OCI-LY7 (cell line): ENCODE data around the gene SLC9C2. TPM values are rescaled to one million over a fixed set of nuclear protein-coding genes. Genes with fewer than 3 reads are reported as not detected.
"Not testable (repeated sequence)": the region's sequence is repeated elsewhere in the genome, so short reads cannot be mapped to it uniquely, and the experiment has no call there.

ENCODE experiments used
- BruUV-seq: library from RNA; stranded (reverse); fragments of 400-500 nt; replicated peaks from 2 replicates; lab custom pipeline; 2021; lab: Mats Ljungman, UMichigan
- CTCF ChIA-PET: fragments of 300-600 bp; sonication (Branson Sonifier 250); formaldehyde crosslinking; loops from one replicate; lab custom pipeline; 2022; ENCODE audit warnings: antibody characterized with exemption; ENCODE audit not compliant: unreplicated experiment; lab: Charles Lee
- POLR2A ChIA-PET: fragments of 300-600 bp; sonication (Branson Sonifier 250); formaldehyde crosslinking; loops from one replicate; lab custom pipeline; 2022; ENCODE audit warnings: antibody characterized with exemption; lab: Charles Lee
- DNase-seq: peaks from one replicate; pipeline ENCODE4 v3.0.0-alpha.2; 2015; ENCODE audit warnings: low spot score
- H2AFZ ChIP-seq: fragments of 200-600 bp; sonication (generic), shearing (Covaris generic); 2 replicates; pipeline ENCODE4 v1.6.1; 2014; ENCODE audit warnings: mild to moderate bottlenecking, antibody characterized with exemption, low read length, moderate library complexity
- H3K27ac ChIP-seq: fragments of 200-600 bp; sonication (generic); 2 replicates; pipeline ENCODE4 v1.5.1; 2014; ENCODE audit warnings: mixed run types, low read depth, mild to moderate bottlenecking, moderate library complexity, low read length, inconsistent platforms; ENCODE audit not compliant: poor library complexity, severe bottlenecking
- H3K36me3 ChIP-seq: fragments of 200-600 bp; sonication (generic); 2 replicates; pipeline ENCODE4 v1.6.1; 2014; ENCODE audit warnings: mild to moderate bottlenecking, antibody characterized with exemption, low read length, moderate library complexity, mixed read lengths; ENCODE audit not compliant: insufficient read depth
- H3K4me1 ChIP-seq: fragments of 200-600 bp; sonication (generic); 2 replicates; pipeline ENCODE4 v1.5.1; 2014; ENCODE audit warnings: mild to moderate bottlenecking, low read length; ENCODE audit not compliant: insufficient read depth, poor library complexity, severe bottlenecking
- H3K4me2 ChIP-seq: fragments of 200-600 bp; sonication (generic); 2 replicates; pipeline ENCODE4 v1.6.1; 2014; ENCODE audit warnings: mild to moderate bottlenecking, low read length
- H3K4me3 ChIP-seq: fragments of 200-600 bp; sonication (generic); 2 replicates; pipeline ENCODE4 v1.5.1; 2014; ENCODE audit warnings: mild to moderate bottlenecking, low read depth, low read length; ENCODE audit not compliant: poor library complexity, severe bottlenecking
- H3K79me2 ChIP-seq: fragments of 200-600 bp; sonication (generic); 2 replicates; pipeline ENCODE4 v1.6.1; 2016; ENCODE audit warnings: low read depth, mild to moderate bottlenecking, low read length, moderate library complexity, mixed read lengths; ENCODE audit not compliant: insufficient read depth
- H3K9me2 ChIP-seq: fragments of 200-600 bp; sonication (generic); 2 replicates; pipeline ENCODE4 v1.6.1; 2016; ENCODE audit warnings: mild to moderate bottlenecking, low read length, mixed read lengths; ENCODE audit not compliant: insufficient read depth
- H3K9me3 ChIP-seq: fragments of 200-600 bp; sonication (generic); 2 replicates; pipeline ENCODE4 v1.6.1; 2014; ENCODE audit warnings: mild to moderate bottlenecking, mixed run types, low read length, mixed read lengths
- H4K20me1 ChIP-seq: fragments of 200-600 bp; sonication (generic); 2 replicates; pipeline ENCODE4 v1.6.1; 2014; ENCODE audit warnings: mild to moderate bottlenecking, antibody characterized with exemption, low read length, moderate library complexity, mixed read lengths; ENCODE audit not compliant: insufficient read depth
- EZH2phosphoT487 ChIP-seq: fragments of 200-600 bp; sonication (generic); IDR thresholded peaks from 2 replicates; pipeline ENCODE4 v1.6.1; 2018; ENCODE audit warnings: low read depth, borderline replicate concordance, mild to moderate bottlenecking, mixed run types, antibody characterized with exemption, low read length, moderate library complexity, mixed read lengths
- intact Hi-C: fragments of 100-400 bp; cut with micrococcal nuclease; formaldehyde crosslinking; loops from one replicate; pipeline ENCODE4 v1.10.0; 2022; ENCODE audit not compliant: unreplicated experiment
- total RNA-seq, 2 experiments: library from RNA; depleted of rRNA in 1 of 2; stranded (reverse); fragments of >200 nt in 1 of 2; shearing (Covaris generic) in 1 of 2; gene quantifications; 2 replicates each; pipeline ENCODE4 v1.2.3, GENCODE V29; 2014 to 2022
- TF ChIP-seq, protein P1 (sequence below): fragments of 200-600 bp; sonication (generic); conservative IDR thresholded peaks from 2 replicates; pipeline ENCODE4 v1.5.1; 2014; ENCODE audit warnings: mild to moderate bottlenecking, antibody characterized with exemption, low read length, moderate library complexity, mixed read lengths

The SLC9C2 gene
- total RNA-seq, 2 experiments from 2014 or later = not detected

DNA sequence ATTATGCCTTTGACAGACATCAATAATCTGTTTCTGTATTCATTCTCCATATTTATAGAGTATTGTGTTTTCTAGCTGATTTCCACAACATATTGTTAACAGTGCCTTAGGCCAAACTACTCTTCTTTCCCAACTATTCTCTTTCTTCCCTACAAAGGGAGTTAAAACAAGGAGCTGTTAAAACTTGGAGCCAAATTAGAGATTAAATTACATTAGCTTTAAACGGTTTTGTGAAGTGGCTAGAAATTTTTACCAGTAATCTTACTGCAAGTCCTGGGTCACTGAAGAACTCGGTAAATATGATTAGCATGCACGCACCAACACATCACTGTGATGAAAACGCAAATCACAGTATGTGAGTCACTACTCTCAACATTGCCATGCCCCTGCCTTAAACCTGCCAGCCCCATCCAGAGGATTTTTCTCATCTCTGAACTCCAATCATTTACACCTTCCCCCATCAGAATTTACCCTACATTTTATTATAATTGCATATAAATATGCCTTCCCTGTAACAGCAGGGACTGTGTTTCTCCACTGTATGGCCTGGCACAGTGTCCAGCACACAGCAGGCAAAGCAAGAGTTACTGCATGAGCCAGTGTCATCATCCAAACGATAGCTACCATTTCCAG lies 127.2 kb downstream of the SLC9C2 start:
- H3K4me2 ChIP-seq = peak overlapping the region; percentile 99
- H4K20me1 ChIP-seq = peaks cover 14% of the 10 kb centered on the region; the same call in 1 of the 2 replicates
- H2AFZ ChIP-seq = peak overlapping the region; percentile 99; the same call in 1 of the 2 replicates
- peaks cover 35% of the 10 kb centered on the region for H3K79me2 ChIP-seq
- peaks cover 30% of the 10 kb centered on the region for H3K4me1 ChIP-seq
- TF ChIP-seq, protein P1, sequence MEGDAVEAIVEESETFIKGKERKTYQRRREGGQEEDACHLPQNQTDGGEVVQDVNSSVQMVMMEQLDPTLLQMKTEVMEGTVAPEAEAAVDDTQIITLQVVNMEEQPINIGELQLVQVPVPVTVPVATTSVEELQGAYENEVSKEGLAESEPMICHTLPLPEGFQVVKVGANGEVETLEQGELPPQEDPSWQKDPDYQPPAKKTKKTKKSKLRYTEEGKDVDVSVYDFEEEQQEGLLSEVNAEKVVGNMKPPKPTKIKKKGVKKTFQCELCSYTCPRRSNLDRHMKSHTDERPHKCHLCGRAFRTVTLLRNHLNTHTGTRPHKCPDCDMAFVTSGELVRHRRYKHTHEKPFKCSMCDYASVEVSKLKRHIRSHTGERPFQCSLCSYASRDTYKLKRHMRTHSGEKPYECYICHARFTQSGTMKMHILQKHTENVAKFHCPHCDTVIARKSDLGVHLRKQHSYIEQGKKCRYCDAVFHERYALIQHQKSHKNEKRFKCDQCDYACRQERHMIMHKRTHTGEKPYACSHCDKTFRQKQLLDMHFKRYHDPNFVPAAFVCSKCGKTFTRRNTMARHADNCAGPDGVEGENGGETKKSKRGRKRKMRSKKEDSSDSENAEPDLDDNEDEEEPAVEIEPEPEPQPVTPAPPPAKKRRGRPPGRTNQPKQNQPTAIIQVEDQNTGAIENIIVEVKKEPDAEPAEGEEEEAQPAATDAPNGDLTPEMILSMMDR = no peak
- TF ChIP-seq EZH2phosphoT487 = no peak
- peak; percentile 5 for DNase-seq
- CTCF ChIA-PET = interaction anchor here (0.6 kb wide), 1 partner anchor 207 kb away, joined by 5 read pairs; no protein-coding TSS in a partner anchor
- BruUV-seq = no TSS peak
- POLR2A ChIA-PET = interaction anchor here (0.7 to 2.2 kb wide), 8 partner anchors 10 to 1760 kb away, joined by 3 to 6 read pairs (median 3); partner anchors contain the start of genes KLHL20 and ZBTB37
- peaks cover 46% of the 10 kb centered on the region for H3K36me3 ChIP-seq
- H3K4me3 ChIP-seq = peak overlapping the region; percentile 99
- H3K9me3 ChIP-seq = peaks cover 11% of the 10 kb centered on the region; the same call in 1 of the 2 replicates
- H3K27ac ChIP-seq = no peak overlapping the region
- intact Hi-C loops = loop anchor here (2.0 to 5.0 kb wide), 2 partner anchors 45 to 392 kb away; partner anchors contain the start of genes GAS5 and ZBTB37
- H3K9me2 ChIP-seq = no peaks in the 10 kb centered on the region

DNA sequence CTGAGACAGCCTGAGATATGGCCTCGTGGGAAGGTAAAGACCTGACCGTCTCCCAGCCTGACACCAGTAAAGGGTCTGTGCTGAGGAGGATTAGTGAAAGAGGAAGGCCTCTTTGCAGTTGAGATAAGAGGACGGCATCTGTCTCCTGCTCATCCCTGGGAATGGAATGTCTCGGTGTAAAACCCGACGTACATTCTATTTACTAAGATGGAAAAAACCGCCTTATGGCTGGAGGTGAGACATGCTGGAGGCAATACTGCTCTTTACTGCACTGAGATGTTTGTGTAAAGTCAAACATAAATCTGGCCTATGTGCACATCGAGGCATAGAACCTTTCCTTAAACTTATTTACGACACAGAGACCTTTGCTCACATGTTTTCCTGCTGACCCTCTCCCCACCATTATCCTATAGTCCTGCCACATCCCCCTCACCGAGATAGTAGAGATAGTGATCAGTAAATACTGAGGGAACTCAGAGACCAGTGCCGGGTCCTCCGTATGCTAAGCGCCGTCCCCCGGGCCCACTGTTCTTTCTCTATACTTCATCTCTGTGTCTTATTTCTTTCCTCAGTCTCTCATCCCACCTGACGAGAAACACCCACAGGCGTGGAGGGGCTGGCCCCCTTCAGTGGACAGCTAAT lies 128.0 kb downstream of the SLC9C2 start:
- POLR2A ChIA-PET = interaction anchor here (1.1 to 2.2 kb wide), 5 partner anchors 12 to 393 kb away, joined by 3 to 6 read pairs (median 4); partner anchors contain the start of gene ZBTB37
- peak overlapping the region; percentile 99 for H3K4me2 ChIP-seq
- peaks cover 46% of the 10 kb centered on the region for H3K36me3 ChIP-seq
- intact Hi-C loops = loop anchor here (5.0 kb wide), 1 partner anchor 392 kb away; the partner anchor contains the start of genes GAS5 and ZBTB37
- H3K4me3 ChIP-seq = peak overlapping the region; percentile 99
- not testable (repeated sequence) for BruUV-seq, H2AFZ ChIP-seq, H3K9me2 ChIP-seq, DNase-seq, H3K27ac ChIP-seq
- peaks cover 19% of the 10 kb centered on the region; the same call in 1 of the 2 replicates for H3K9me3 ChIP-seq
- H3K4me1 ChIP-seq = peaks cover 30% of the 10 kb centered on the region
- H4K20me1 ChIP-seq = peaks cover 14% of the 10 kb centered on the region; the same call in 1 of the 2 replicates
- peaks cover 35% of the 10 kb centered on the region for H3K79me2 ChIP-seq
- CTCF ChIA-PET = interaction anchor here (0.6 kb wide), 1 partner anchor 208 kb away, joined by 5 read pairs; no protein-coding TSS in a partner anchor

DNA sequence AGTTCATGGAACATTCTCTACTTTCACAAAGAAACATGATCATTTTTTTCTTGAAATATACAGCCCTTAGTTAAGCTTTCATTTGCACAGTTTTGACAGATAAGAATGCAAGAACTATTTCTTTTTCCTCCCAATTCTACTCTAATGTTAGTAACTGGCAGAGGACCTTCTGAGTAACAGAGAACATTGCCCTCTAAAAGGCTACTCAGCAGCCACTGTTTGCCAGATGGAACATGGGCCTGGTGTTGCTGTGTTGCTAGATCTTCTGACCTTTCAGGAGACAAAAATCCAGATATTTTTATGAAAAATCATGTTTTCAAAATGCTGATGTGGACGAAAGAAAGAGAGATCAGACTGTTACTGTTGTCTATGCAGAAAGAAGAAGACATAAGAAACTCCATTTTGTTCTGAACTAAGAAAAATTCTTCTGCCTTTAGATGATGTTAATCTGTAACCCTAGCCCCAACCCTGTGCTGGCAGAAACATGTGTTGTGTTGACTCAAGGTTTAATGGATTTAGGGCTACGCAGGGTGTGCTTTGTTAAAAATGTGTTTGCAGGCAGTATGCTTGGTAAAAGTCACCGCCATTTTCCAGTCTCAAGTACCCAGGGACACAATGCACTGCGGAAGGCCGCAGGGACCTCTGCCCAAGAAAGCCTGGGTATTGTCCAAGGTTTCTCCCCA lies 128.6 kb downstream of the SLC9C2 start:
- no peak for TF ChIP-seq EZH2phosphoT487
- TF ChIP-seq, protein P1 = no peak
- no peak overlapping the region for H3K4me3 ChIP-seq
- BruUV-seq = no TSS peak
- H3K4me2 ChIP-seq = no peak overlapping the region
- peaks cover 31% of the 10 kb centered on the region for H3K79me2 ChIP-seq
- CTCF ChIA-PET = no interaction called here
- no peak for DNase-seq
- peaks cover 27% of the 10 kb centered on the region for H3K4me1 ChIP-seq
- H2AFZ ChIP-seq = no peak overlapping the region
- POLR2A ChIA-PET = interaction anchor here (0.7 kb wide), 1 partner anchor 462 kb away, joined by 3 read pairs; no protein-coding TSS in a partner anchor
- no peak overlapping the region for H3K27ac ChIP-seq
- peaks cover 44% of the 10 kb centered on the region for H3K36me3 ChIP-seq
- H3K9me2 ChIP-seq = no peaks in the 10 kb centered on the region
- intact Hi-C loops = no loop called here
- peaks cover 24% of the 10 kb centered on the region; the same call in 1 of the 2 replicates for H3K9me3 ChIP-seq
- H4K20me1 ChIP-seq = peaks cover 14% of the 10 kb centered on the region; the same call in 1 of the 2 replicates
